ENCODE measurements around the gene NIBAN1.

- no peak for TF ChIP-seq EZH2 (IDR thresholded peaks at IDR 0.05; ENCODE audit: borderline replicate concordance)
- TF ChIP-seq CTCF (IDR thresholded peaks at IDR 0.05; ENCODE audit: poor library complexity) = no peak
- no peak for TF ChIP-seq EZH2phosphoT487 (IDR thresholded peaks at IDR 0.05; ENCODE audit: low read depth, severe bottlenecking, unreplicated experiment)
These were observed 21.9 kb downstream of the NIBAN1 start for GRCh38 chr1:184952428-184952827.
